ENCODE measurements around the gene TP53BP1.

TP53BP1 gene

GRCh38 chr15:43508421-43508820, 15.5 kb upstream of the TP53BP1 start:
- intact Hi-C loops (cut with DNase I) = no loop called here
- no peak for DNase-seq

DNA sequence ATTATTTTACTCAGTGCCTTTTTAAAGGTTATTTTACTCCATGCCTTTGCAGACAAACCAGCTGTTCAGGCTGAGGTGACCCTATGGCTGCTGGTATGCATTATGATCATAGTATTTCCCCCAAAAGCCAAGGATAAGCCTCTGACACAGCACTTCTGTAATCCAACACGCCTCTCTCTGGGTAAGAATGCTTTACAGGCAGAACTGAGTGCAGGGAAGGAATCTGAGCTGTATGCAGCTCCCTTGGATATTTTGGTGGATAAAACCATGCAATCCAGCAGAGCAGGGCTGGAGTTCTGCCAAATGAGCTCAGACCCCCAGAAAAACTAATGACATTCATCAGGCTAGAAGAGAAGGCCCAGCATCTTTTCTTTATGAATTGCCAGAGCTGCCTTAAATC, 12.8 kb upstream of the TP53BP1 start:
- DNase-seq = peak in 1 of 42 donors; percentile 6
- intact Hi-C loops (cut with DNase I) = no loop called here

DNA sequence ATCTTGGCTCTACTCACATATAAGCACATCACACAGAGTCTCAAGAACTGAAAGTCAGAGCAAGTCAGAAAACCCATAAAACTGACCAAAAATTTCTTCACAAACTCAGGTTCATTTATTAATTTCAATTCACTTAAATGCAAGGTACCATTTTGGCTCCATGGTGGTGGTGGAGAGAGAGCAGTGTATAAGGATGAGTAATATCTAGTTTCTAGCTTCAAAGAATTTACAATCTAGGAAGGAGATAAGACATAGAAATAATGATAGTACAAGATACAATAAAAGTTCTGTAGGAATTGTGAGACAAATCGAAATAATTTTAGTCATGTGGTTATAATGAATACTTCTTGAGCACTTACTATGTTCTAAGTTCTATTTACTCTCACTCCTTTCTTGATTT, 6.7 kb upstream of the TP53BP1 start:
- no peak for DNase-seq
- intact Hi-C loops (cut with DNase I) = no loop called here

DNA sequence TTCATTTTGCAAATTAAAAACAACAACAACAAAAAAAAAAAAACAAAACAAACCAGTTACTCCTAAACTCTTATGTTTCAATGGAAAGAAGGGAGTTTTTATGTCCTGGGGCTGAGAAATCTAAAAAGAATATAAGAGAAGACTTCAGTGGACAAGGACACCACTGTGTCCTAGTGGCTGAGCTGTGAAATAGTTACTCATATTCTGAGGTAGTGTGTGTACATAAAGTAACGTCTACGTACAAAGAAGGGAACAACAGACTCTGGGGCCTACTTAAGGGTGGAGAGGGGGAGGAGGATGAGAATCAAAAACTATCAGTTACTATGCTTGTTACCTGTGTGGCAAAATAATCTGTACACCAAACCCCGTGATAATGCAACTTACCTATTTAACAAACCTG, 6.0 kb upstream of the TP53BP1 start:
- DNase-seq = no peak
- intact Hi-C loops (cut with DNase I) = no loop called here

GRCh38 chr15:43493703-43494472, 932 bp upstream of the TP53BP1 start:
- no peak for DNase-seq
- intact Hi-C loops (cut with DNase I) = loop anchor here (2.0 kb wide), 1 partner anchor 17 kb away; no protein-coding TSS in a partner anchor

- intact Hi-C loops (cut with DNase I) = loop anchor here (2.0 kb wide), 1 partner anchor 19 kb away; no protein-coding TSS in a partner anchor
- no peak for DNase-seq
These were observed 690 bp downstream of the TP53BP1 start for GRCh38 chr15:43492266-43492665.

- no peak for DNase-seq
These were observed 3.8 kb downstream of the TP53BP1 start for GRCh38 chr15:43489191-43489590.

GRCh38 chr15:43488790-43489189, 4.2 kb downstream of the TP53BP1 start:
- intact Hi-C loops (cut with DNase I) = no loop called here
- no peak for DNase-seq

More at GRCh38 chr15:43489191-43489590, 3.8 kb downstream of the TP53BP1 start:
- intact Hi-C loops (cut with DNase I) = no loop called here

- no peak for DNase-seq
- intact Hi-C loops (cut with DNase I) = no loop called here
These were observed 5.6 kb downstream of the TP53BP1 start for GRCh38 chr15:43487271-43487895.

GRCh38 chr15:43484455-43484854, 8.5 kb downstream of the TP53BP1 start:
- intact Hi-C loops (cut with DNase I) = no loop called here
- no peak for DNase-seq

DNA sequence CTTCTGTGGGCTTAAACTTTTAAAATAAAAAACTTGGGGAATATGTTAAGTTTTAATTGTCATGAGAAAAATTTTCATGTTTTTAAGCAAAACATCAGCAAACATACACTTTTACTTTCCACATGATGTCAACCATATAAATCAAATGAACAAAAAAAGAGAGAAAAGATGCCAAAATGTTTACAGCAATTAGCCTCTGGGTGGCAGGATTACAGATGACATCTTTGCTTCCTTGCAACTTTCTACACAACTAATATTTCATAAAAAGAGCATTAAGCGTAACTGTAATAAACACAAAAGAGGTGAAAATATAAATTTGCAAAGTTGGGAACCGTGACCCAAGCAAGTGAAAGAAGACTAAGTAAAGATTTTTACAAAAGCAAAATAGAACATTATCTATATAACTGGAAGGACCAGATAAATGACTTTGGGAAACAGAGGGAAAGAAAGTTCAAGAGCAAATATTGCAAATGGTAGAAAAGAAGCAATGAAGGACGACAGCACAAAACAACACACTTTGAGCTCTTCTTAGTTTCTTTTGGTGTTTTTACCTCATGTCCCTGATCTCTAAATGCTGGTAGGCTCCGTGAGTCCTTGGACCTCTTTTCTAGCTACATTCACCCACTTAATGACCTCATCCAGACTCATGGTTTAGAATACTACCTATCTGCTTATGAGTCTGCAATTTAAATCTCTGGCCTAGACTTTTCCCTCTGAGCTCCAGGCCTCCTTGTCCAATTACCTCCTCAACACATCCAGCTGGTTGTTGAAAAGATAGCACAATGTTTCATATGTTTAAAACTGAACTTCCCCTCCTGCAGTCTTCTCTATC, 9.4 kb downstream of the TP53BP1 start:
- intact Hi-C loops (cut with DNase I) = no loop called here
- peak in 4 of 42 donors; percentile 20 to 54 (median 39) for DNase-seq

- intact Hi-C loops (cut with DNase I) = no loop called here
- no peak for DNase-seq
These were observed 19.1 kb downstream of the TP53BP1 start for GRCh38 chr15:43473885-43474284.

GRCh38 chr15:43471975-43472374, 21.0 kb downstream of the TP53BP1 start:
- DNase-seq = no peak
- intact Hi-C loops (cut with DNase I) = no loop called here

DNA sequence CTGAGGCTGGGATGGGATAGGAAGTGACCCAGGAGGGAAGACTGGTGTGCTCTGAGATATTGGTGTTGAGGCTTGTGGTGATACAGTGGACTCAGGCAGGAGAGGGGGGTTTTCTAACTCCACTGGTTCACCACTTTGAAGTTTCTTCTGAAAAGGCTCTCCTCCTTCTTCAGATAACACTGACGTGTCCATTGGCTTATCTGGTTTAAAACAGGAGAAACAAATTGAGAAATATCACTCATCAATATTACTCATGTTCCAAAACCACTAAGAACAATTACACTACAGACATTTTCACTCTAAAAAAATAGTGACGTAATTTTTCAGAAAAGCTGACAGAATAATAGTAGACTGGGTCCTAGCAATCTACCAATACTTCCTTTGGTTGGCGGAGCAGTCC, 23.1 kb downstream of the TP53BP1 start:
- DNase-seq = no peak
- intact Hi-C loops (cut with DNase I) = no loop called here

- no peak for DNase-seq
- intact Hi-C loops (cut with DNase I) = no loop called here
These were observed 27.9 kb downstream of the TP53BP1 start for GRCh38 chr15:43465100-43465499.

DNA sequence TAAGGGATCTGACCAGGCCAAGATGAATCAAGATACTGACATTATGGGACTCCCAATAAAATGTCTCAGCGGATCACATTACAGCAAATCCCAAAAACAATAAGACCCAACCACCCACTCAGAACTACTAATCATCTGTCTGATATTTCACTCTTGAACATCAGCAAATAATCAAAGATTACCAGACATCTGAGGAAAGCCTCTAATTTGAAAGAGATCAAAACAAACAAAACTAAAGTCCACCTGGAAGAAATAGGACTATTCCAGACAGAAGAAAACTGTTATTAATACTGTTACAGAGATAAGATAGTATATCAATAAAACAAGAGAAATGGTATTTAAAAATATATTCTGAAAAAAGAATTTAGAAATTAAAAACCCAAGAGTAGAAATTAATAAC, 29.0 kb downstream of the TP53BP1 start:
- intact Hi-C loops (cut with DNase I) = no loop called here
- DNase-seq = no peak

GRCh38 chr15:43463507-43463906, 29.4 kb downstream of the TP53BP1 start:
- intact Hi-C loops (cut with DNase I) = no loop called here
- DNase-seq = no peak

DNA sequence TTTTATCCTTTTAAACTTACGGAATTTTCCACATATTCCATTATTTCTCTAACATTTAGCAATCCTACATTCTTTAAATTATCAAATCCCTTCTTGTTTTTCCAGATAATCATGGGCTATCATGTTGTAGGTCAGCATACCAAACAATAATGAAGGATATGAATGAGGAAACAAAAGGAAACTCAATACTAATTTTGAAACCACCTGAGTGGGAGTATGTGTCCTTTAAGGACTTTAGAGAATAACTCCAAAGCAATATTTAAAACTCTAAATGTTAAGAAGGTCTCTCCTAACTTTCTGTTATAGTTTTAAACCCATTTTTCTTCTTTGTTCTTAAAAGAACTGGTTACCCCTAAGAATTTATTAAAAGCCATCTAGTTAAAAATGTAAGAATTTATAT, 43.0 kb downstream of the TP53BP1 start:
- intact Hi-C loops (cut with DNase I) = no loop called here
- DNase-seq = no peak

- intact Hi-C loops (cut with DNase I) = no loop called here
- no peak for DNase-seq
These were observed 46.6 kb downstream of the TP53BP1 start for GRCh38 chr15:43446344-43446743.

- no peak for DNase-seq
- intact Hi-C loops (cut with DNase I) = no loop called here
These were observed 51.6 kb downstream of the TP53BP1 start for GRCh38 chr15:43441316-43441715.
